SU-DHL-6 (cell line): ENCODE data around the gene AKAP12.

Source experiments
- H2AFZ ChIP-seq: fragments of 200-600 bp; sonication (generic); 2 replicates; pipeline ENCODE4 v1.6.1; 2014; ENCODE audit warnings: low read depth, mild to moderate bottlenecking, moderate library complexity, mixed read lengths, antibody characterized with exemption, low read length; ENCODE audit not compliant: severe bottlenecking
- H3F3A ChIP-seq: fragments of 200-600 bp; shearing (Covaris generic); 2 replicates; pipeline ENCODE4 v1.6.0; 2016; ENCODE audit warnings: antibody characterized with exemption, mild to moderate bottlenecking; ENCODE audit not compliant: insufficient read depth
- H3K27ac ChIP-seq: fragments of 200-600 bp; sonication (generic); 2 replicates; pipeline ENCODE4 v1.5.1; 2016; ENCODE audit warnings: low read depth, mild to moderate bottlenecking, low read length, moderate library complexity, mixed read lengths
- H3K27me3 ChIP-seq: fragments of 200-600 bp; sonication (generic), shearing (Covaris generic); 2 replicates; pipeline ENCODE4 v1.6.0; 2014; ENCODE audit warnings: mild to moderate bottlenecking, low read length
- H3K36me3 ChIP-seq: fragments of 200-600 bp; sonication (generic); 2 replicates; pipeline ENCODE4 v1.6.1; 2014; ENCODE audit warnings: mild to moderate bottlenecking, low read length, mixed read lengths
- H3K4me2 ChIP-seq: fragments of 300-600, 200-600 bp; shearing (Covaris generic), sonication (generic); 2 replicates; pipeline ENCODE4 v1.6.0; 2014; ENCODE audit warnings: low read length, low read depth, mild to moderate bottlenecking; ENCODE audit not compliant: poor library complexity, severe bottlenecking
- H3K4me3 ChIP-seq: fragments of 200-600 bp; sonication (generic); 2 replicates; pipeline ENCODE4 v1.5.1; 2014; ENCODE audit warnings: antibody characterized with exemption, low read length, mild to moderate bottlenecking, mixed read lengths; ENCODE audit not compliant: insufficient read depth, poor library complexity, severe bottlenecking
- H3K79me2 ChIP-seq: fragments of 200-600 bp; sonication (generic); 2 replicates; pipeline ENCODE4 v1.6.1; 2014; ENCODE audit warnings: mild to moderate bottlenecking, low read length, moderate library complexity; ENCODE audit not compliant: insufficient read depth
- H3K9ac ChIP-seq: fragments of 200-600 bp; sonication (generic); 2 replicates; pipeline ENCODE4 v1.7.0; 2014; ENCODE audit warnings: mild to moderate bottlenecking, low read length
- H3K9me2 ChIP-seq: fragments of 200-600 bp; sonication (generic); replicated peaks from 2 replicates; pipeline ENCODE4 v1.6.1; 2014; ENCODE audit warnings: low read length; ENCODE audit not compliant: insufficient read depth
- H3K9me3 ChIP-seq: fragments of 200-600 bp; sonication (generic); 2 replicates; pipeline ENCODE4 v1.6.1; 2014; ENCODE audit warnings: low read length, mixed read lengths; ENCODE audit not compliant: insufficient read depth
- H4K20me1 ChIP-seq: fragments of 200-600 bp; sonication (generic); 2 replicates; pipeline ENCODE4 v1.6.1; 2014; ENCODE audit warnings: low read depth, mild to moderate bottlenecking, antibody characterized with exemption, low read length, moderate library complexity, mixed read lengths
- EZH2phosphoT487 ChIP-seq: fragments of 200-600 bp; sonication (generic), shearing (Covaris generic); conservative IDR thresholded peaks from 2 replicates; pipeline ENCODE4 v1.6.1; 2018; ENCODE audit warnings: mild to moderate bottlenecking, antibody characterized with exemption, low read length, moderate library complexity, mixed read lengths
- TF ChIP-seq, protein P1 (sequence below): fragments of 200-600 bp; sonication (generic); IDR thresholded peaks from one replicate; pipeline ENCODE4 v1.5.1; 2017; ENCODE audit warnings: antibody characterized with exemption, mild to moderate bottlenecking, low read length, moderate library complexity; ENCODE audit not compliant: insufficient read depth, poor library complexity, severe bottlenecking

Gene AKAP12

DNA sequence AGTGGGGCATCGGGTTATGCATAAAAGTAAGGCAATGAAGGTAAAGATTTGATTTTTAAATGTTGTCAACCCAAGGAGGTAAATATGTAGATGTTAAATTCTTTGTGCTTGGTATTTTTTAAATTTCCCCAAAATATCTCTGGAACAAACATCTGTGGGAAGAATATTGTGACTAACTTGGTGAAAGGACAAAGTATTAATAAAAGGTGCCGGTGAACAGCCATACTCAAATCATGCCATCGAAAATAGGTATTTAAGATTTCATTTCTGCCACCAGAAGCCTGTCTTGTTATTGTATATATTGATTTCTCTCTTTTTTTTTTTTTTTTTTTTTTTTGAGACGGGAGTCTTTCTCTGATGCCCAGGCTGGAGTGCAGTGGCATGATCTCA lies 164.1 kb downstream of the AKAP12 start:
- peaks cover 31% of the 10 kb centered on the region for H3F3A ChIP-seq
- peaks cover 19% of the 10 kb centered on the region; the same call in 1 of the 2 replicates for H3K36me3 ChIP-seq
- no peaks in the 10 kb centered on the region for H3K9me3 ChIP-seq
- H3K27ac ChIP-seq, result no peak overlapping the region
- H3K27me3 ChIP-seq, result no peaks in the 10 kb centered on the region
- H3K79me2 ChIP-seq, result peaks cover 51% of the 10 kb centered on the region
- H4K20me1 ChIP-seq, result peaks cover 23% of the 10 kb centered on the region
- no peaks in the 10 kb centered on the region for H3K9me2 ChIP-seq
- no peak overlapping the region for H2AFZ ChIP-seq
- H3K4me2 ChIP-seq, result no peak overlapping the region
- TF ChIP-seq EZH2phosphoT487, result no peak
- TF ChIP-seq, protein P1, sequence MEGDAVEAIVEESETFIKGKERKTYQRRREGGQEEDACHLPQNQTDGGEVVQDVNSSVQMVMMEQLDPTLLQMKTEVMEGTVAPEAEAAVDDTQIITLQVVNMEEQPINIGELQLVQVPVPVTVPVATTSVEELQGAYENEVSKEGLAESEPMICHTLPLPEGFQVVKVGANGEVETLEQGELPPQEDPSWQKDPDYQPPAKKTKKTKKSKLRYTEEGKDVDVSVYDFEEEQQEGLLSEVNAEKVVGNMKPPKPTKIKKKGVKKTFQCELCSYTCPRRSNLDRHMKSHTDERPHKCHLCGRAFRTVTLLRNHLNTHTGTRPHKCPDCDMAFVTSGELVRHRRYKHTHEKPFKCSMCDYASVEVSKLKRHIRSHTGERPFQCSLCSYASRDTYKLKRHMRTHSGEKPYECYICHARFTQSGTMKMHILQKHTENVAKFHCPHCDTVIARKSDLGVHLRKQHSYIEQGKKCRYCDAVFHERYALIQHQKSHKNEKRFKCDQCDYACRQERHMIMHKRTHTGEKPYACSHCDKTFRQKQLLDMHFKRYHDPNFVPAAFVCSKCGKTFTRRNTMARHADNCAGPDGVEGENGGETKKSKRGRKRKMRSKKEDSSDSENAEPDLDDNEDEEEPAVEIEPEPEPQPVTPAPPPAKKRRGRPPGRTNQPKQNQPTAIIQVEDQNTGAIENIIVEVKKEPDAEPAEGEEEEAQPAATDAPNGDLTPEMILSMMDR, result no peak
- no peak overlapping the region for H3K4me3 ChIP-seq
- no peak overlapping the region for H3K9ac ChIP-seq
